HK-2 (cell line): ENCODE measurements around the gene MAST4.

Experiments
- DNase-seq: peaks from one replicate; pipeline ENCODE4 v3.0.0-alpha.2; 2018; ENCODE audit not compliant: unreplicated experiment

MAST4 gene

DNA sequence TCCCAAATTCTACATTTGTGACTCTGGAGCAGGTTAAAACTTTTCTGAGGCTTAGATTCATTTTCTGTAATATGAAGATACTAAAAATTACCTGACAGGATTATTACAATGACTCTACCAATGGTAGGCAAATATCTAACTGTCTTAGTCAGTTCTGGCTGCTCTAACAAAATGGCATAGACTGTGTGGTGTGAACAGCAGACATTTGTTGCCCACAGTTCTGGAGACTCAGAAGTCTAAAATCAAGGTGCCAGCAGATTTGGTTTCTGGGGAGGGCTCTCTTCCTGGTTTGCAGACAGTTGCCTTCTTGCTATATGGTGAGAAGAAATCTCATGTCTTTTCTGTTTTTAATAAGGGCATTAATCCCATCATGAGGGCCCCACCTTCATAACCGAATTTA is 245.1 kb downstream of the MAST4 start:
- no peak for DNase-seq

DNA sequence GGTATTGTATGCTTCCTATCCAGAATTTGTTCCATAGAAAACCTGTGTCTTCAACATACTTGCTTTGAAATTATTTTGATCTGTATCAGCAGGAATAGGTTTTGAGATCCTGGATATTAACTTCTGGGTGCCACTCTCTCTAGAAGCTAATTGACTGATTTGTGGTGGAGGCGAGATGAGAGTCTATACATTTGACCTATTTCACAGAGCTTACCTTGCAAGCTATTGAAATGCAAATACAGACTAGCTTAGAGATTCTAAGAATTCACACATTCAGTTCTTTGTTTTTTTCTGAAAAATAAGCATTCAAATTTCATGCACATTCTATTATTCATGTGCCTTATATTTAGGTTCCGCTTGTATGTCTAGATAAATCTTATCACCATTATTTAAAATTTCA is 246.3 kb downstream of the MAST4 start:
- DNase-seq, result no peak

DNA sequence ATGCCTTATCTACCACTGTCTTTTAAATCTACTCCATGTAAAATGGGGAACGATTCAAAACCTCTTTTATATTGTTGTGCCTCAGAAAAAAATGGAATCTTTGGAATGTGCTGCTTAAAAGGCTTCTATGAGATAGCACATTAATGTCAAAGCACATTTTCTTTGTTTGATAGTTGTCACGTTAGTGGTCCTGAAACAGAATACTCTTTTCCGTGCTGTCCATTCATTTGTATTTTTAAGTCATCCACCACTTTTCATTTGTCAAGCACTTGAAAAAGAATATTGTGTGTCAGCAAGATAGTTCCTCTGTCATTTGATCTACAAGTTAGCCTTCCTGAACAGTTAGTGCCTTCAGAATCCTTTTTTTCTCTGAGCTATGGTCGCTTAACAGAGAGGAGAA is 246.9 kb downstream of the MAST4 start:
- no peak for DNase-seq

GRCh38 chr5:66848749-66849641 is 252.8 kb downstream of the MAST4 start:
- no peak for DNase-seq

GRCh38 chr5:66849803-66850202 is 253.6 kb downstream of the MAST4 start:
- DNase-seq, result no peak

DNA sequence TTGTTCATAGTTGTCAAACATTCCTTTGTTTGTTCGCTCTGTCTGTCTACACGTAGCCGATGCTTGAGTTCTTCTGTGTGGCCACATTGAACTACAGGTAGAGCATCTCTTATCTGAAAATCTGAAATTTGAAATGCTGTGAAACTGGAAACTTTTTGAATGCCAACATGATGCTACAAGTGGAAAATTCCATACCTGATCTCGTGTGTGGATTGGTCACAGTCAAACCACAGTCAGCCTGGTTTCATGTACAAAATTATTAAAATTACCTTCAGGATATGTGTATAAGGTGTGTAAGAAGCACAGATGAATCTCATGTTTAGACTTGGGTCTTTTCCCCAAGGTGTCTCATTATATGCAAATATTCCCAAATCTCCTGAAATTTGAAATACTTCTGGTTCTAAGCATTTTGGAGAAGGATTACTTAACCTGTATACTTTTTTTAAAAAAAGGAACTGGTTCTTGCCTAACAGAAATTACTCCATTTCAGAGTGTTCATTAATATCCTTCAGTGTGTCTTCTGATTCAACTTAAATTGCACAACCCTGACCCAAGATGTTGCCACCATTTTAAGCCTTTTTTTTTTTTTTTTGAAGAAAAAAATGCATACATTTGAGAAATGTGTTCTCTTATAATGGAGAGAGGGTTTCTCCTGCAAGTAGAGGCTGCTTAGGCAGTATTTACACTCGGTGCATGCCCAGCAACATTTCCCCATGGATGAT is 254.3 kb downstream of the MAST4 start:
- DNase-seq, result no peak

GRCh38 chr5:66851306-66851705 is 255.1 kb downstream of the MAST4 start:
- DNase-seq, result no peak

- DNase-seq, result no peak
These were observed 258.2 kb downstream of the MAST4 start for GRCh38 chr5:66854416-66854815.

DNA sequence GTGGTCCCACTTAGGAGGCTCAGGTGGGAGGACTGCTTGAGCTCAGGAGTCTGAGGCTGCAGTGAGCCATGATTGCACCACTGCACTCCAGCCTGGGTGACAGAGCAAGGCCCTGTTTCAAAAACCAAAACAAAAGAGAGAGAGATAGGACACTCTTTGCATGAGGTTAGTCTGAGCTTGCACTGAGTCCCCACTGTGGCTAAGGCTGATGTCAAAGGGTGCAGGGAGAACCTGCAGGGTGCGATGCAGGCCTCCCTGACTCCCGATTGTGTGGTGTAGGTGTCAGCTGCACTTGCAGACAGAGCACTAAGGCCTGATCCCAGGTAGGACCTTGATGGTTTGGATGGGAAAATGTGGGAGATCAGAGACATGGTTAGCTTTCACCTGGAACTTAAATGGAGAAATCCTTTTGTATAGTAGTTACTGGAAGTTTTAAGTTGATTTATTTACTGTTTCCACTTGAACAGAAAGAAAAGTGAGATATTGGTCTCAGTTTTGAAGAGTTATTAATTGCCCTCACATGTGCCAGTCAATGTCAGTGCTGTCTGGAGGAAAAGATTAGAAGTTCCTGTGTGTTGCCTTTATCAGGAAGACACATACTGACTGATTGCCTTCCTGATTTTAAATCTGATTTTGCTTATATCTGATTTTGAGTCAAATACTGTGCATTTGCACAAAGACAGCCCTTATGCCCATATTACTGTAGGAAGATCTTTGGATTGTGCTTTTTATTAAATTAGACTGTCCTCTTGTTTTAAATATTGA is 260.0 kb downstream of the MAST4 start:
- no peak for DNase-seq

DNA sequence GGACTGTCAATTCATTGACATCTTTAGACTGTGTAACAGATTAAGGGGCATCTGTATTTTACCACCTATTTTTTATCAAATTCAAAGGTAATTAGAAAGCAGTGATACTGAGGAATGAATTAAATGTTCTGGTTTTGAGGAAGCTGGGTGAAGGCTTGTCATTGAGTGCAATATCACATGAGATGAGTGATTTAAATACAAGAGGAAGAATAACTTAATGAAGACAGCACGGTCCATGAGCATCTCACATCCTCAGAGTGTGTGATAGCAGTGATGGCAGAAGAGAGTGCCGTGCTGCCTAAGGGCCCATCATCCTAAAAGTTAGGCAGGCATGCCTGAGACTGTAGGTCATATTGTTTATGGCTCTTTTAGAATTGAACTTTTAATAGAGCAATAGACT is 263.3 kb downstream of the MAST4 start:
- no peak for DNase-seq

DNA sequence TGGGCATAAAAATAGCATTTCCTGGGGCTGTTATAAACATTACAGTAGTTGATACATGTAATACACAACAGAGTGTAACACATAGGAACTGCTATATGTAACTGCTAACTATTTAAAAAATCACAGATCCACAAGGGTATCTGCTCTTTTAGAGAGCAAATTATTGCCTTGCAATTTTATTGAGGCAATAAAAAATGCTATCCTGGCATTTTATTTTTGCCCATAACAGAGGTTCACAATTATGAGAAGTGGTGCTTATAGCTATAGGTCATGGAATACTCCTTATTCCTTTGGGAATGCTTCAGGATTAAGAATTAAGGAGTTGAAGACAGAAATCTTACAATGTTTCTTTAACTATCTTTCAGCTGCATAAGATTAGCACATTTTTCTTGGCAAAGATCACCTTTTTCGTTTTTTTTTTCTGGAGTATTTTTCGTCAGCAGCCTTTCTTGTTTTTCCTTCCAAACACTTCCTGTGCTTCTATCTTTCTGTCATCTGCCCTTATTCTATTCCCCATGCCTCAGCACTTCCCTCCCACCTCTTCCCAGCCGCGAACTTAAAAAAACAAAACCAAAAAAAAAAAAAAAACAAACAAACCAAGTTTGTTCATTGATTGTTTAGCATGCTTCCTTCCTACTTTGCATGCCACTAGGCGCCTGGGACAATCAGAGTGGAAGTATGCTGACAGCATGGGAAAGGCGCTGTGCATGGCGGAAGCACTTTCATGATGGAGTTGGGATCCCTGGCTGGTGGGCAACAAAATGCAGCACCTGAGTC is 264.2 kb downstream of the MAST4 start:
- no peak for DNase-seq

GRCh38 chr5:66861402-66861801 is 265.2 kb downstream of the MAST4 start:
- no peak for DNase-seq

DNA sequence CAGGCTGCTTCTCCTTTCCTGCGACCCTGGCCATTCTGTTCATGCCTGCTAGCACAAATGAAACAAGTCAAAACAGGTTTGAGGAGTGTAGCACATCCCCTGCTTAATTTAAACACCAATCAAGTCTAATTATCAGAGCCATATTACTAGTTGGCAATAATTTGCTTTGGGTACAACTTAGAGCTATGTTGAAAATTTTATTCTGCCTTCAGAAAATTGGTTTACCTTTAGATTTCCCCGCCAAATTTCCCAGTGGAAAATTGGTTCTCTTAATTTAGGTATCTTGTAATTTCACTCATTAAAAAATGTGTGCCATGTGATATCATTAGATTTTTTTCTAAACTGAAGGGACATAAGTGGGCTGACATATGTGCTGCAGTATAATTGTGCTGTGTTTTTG is 265.8 kb downstream of the MAST4 start:
- no peak for DNase-seq

DNA sequence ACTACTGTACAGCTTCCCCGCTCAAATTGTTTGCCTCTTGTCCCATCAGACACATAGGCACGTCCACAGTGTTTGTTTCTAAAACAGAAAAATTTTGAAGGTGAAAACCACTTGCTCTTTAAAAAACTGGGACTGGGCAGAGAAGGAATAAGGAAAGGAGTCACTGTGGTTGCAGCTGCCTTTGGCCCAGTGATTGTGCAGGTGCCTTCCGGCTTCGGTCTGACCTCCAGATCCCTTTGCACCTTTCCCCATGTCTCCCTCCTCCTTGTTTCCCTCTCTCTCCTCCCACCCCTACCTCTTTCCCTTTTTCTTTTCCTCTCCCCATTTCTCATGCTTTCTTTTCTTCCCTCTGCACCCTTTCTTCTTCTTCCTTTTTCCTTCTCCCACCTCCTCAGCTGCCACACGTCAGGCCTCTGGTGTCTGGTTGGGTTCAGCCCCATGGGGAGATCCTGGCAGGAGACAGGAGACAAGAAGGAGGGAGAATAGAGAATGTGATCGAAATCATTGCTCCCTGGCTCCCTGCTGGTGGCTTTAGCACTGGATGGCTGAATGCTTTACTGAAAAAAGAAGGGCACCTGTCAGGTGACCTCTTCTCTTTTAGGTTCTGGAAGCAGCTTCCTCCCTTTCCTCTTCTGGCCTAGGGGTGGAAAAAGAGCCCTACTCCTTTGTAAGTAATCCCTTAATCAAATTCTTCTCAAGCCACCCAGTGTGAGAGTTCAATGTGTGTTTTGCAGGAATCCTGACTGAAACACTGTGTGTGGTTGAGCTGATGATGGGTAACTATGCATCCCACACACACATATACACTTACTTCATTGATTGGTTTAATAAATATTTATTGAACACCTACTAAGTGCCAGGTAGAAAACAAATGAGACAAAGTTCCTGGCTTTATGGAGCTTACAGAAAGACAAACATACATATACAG is 267.3 kb downstream of the MAST4 start:
- no peak for DNase-seq

- no peak for DNase-seq
These were observed 268.2 kb downstream of the MAST4 start for GRCh38 chr5:66864240-66864884.

DNA sequence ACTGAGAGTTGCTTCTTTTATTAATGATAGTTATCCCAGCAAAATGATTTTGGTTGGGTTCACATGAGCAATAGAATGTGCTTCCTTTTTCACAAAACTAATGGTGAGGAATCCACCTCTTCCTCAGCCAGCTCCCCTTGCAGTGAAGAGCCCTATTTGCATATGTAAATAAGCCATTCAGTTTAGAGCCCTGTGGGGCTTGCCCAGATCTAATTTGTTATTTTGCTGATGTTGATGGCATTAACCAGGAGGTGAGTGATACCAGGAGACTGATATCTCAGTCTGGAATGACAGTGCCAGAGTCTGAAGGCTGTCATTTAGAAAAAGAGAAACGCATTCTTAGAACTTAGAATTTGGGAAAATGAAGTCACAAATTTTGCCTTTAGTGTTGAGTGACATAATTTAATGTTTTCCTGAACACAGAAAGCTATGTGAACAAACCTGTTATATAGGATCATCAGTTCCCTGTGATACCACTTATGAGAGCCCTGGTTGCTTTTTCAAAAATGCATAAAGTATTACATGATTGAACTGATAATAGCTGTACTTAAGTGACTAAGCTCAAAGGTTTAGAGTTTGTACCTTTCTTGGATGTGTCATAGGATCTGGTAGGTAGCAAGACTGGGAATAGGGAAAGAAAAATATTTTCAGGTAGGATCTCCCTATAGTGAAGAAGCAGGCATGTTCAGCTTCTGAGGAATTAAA is 271.6 kb downstream of the MAST4 start:
- no peak for DNase-seq

DNA sequence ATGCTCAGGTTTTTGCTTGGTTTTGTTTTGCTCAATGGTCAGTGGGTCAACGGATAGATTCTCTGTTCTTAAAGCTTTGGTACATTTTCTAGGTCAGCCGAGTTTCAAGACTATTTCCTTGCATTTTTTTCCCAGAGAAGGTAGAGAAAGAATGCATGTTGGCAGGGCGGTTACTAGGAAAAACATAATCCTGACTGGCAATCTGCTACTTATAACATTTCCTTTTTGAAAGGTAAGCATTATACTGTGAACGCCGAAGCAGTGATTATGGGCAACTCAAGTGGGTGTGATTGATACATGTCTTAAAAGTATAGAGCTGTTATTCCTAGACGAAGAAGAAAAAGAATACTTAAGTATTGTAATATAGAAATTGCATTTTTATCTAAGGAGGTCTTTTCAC is 273.2 kb downstream of the MAST4 start:
- DNase-seq, result no peak

- no peak for DNase-seq
These were observed 274.5 kb downstream of the MAST4 start for GRCh38 chr5:66870708-66871107.

- no peak for DNase-seq
These were observed 275.5 kb downstream of the MAST4 start for GRCh38 chr5:66871651-66872050.
